UCSD-AML1 (cell line): ENCODE results near the gene DTX3L.
"Not testable (repeated sequence)": the region's sequence is repeated elsewhere in the genome, so short reads cannot be mapped to it uniquely, and the experiment has no call there.

Experiments used
- DNase-seq: peaks from one replicate; lab custom pipeline; 2025; ENCODE audit not compliant: unreplicated experiment; lab: John Stamatoyannopoulos, UW

Gene DTX3L

GRCh38 chr3:122560680-122561079, 3.5 kb upstream of the DTX3L start:
- DNase-seq, result no peak

DNA sequence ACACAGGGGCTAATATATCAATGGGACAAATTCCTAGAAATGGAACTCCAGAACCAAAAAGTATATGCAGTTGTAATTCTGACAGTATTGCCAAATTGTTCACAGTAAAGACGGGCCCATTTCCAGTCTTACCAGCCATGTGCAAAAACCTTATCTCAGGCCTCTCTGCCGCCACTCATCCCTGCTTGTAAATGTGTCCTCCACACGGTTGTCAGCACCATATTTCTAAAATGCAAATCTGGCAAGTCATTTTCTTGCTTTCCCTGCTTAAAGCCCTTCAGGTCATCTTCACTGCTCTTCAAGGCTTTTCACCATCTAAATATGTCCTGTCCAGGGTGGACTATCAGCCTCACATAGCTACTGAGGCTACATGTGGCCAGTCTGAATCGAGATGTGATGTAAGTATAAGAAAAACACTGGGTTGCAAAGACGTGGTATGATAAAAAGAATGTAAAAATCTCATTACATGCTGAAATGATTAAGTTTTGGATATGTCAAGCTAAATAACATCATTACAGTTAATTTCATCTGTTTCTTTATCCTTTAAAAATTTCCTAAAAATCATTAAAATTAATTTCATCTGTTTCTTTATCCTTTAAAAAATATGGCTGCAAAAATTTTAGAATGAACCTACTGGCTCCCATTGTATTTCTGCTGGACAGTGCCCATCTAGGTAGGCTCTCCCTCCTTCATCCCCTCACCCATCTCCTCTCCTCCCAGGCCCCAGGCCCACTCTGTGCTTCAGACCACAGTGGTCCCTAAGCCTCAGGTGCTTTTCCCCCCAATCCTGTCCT, 1.0 kb upstream of the DTX3L start:
- no peak for DNase-seq

DNA sequence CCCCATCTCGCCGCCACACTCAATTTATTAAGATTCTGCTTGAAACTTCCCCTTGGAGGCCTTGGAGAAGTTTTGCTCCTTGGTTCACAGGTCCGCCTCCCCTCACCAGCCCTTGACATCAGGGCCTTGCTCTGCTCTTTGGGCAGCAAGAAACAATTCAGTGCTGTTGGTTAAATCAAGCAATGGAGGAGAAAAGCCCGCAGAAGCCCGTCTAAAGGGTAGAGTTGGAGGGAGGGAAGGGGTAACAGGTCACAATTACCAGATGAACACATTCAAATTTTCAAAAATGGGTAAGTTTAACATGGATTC, 467 bp upstream of the DTX3L start:
- DNase-seq, result peak; percentile 23

- DNase-seq, result not testable (repeated sequence)
These were observed 4.0 kb downstream of the DTX3L start for GRCh38 chr3:122568131-122568530.

- DNase-seq, result no peak
These were observed 4.6 kb downstream of the DTX3L start for GRCh38 chr3:122568755-122569154.

GRCh38 chr3:122572940-122573412, 8.8 kb downstream of the DTX3L start:
- DNase-seq, result no peak

GRCh38 chr3:122576174-122576940, 12.2 kb downstream of the DTX3L start:
- no peak for DNase-seq

DNA sequence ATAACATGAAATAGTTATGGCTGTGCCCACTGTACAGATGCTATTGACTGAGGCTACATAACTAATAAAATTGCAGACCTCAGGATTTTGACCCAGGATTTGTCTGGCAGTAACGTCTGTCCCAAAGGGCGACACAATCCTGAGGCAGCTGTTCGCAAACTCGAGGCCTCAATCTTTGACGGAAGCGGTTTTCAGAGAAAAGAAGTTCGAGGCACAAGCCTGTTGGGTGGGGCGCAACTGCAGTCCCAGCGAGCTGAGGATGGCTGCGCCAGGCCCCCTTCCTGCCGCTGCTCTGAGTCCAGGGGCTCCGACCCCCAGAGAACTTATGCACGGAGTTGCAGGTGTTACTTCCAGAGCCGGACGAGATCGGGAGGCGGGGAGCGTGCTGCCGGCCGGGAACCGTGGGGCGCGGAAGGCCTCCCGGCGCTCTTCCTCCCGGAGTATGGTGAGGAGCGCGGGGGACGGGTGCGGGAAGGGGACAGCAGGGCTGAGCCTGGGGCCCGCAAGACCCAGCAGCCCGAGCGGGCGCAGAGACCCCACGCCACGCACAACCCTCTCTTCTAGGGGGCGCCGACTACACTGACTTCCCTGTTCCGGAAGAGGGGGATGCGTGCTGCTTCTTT, 13.4 kb downstream of the DTX3L start, which contains the start of gene PARP15:
Gene PARP15 (plus strand): TSS at position 242 of the 623 bp plus-strand sequence. CDS start 18 bp downstream, at position 260.
- DNase-seq, result no peak

DNA sequence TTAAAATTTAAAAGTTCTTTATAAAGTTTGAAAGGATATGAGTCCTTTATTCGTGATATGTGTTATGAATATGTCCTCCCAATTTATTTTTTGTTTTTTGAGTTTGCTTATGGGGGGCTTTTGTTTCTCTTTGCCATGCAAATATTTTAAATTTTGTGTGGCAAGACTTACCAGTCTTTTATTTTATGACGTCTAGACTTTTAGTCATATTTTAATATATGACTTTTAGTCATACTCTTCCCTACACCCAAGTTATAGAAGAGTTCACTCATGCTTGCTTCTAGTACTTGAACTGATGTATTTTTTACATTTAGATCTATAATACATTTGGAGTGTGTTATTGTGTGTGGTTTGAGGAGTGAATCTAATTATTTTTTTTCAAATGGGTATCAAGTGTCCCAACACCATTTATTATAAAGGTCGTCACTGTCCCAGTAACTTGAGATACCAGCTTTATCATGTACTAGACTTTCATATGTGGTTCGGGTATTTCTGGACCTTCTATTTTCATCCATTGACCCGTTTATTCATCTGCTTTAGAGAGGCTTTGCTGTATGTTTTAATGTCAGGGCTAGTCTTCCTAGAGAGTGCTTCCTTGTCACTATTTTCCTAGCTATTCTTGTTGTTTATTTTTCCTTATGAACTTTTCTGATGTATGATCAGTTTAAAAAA, 14.1 kb downstream of the DTX3L start:
- DNase-seq, result no peak

DNA sequence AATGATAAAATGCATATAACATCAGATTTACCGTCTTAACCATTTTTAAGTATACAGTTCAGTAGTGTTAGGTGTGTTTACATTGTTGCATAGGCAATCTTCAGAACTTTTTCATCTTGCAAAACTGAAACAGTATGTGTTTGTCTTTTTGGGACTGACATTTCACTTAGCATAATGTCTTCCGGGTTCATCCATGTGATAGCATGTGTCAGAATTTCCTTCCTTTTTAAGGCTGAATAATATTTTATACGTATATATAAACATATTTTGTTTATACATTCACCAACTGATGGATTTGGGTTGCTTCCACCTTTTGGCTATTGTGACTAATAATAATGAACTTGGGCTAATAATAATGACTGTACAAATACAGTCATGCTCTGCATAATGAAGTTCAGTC, 16.3 kb downstream of the DTX3L start:
- DNase-seq, result no peak

- no peak for DNase-seq
These were observed 17.5 kb downstream of the DTX3L start for GRCh38 chr3:122581622-122582021.

- DNase-seq, result no peak
These were observed 18.3 kb downstream of the DTX3L start for GRCh38 chr3:122582390-122582789.

DNA sequence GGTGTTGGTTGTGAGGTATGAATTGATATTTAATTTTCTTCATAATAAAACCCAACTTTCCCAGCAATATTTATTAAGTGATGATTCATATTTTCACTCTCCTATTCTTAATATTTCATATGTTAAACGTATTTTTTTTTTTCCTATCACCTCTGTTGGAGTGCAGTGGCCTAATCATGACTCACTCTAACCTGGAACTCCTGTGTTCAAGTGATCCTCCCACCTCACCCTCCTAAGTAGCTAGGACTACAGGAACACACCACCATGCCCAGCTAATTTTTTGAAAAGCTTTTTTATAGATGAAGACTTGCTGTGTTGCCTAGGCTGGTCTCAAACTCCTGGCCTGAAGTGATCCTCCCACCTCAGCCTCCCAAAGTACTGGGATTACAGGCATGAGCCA, 22.0 kb downstream of the DTX3L start:
- no peak for DNase-seq

GRCh38 chr3:122586773-122587485, 22.8 kb downstream of the DTX3L start:
- no peak for DNase-seq

DNA sequence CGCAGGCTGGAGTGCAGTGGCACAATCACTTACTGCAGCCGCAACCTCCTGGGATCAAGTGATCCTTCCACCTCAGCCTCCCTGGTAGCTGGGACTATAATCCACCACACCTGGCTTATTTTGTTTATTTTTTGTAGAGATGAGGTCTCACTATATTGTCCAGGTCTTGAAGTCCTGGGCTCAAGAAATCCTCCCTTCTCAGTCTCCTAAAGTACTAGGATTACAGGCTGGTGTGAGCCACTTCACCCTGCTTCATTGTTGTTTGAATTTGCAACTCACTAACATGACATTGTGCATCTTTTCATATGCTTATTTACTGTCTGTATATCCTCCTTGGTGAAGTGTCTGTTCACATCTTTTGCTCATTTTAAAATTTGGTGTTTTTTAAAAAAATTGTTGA, 23.4 kb downstream of the DTX3L start:
- no peak for DNase-seq

- no peak for DNase-seq
These were observed 25.2 kb downstream of the DTX3L start for GRCh38 chr3:122589297-122589696.

GRCh38 chr3:122590610-122591009, 26.5 kb downstream of the DTX3L start:
- DNase-seq, result no peak

GRCh38 chr3:122594025-122594424, 29.9 kb downstream of the DTX3L start:
- DNase-seq, result no peak

DNA sequence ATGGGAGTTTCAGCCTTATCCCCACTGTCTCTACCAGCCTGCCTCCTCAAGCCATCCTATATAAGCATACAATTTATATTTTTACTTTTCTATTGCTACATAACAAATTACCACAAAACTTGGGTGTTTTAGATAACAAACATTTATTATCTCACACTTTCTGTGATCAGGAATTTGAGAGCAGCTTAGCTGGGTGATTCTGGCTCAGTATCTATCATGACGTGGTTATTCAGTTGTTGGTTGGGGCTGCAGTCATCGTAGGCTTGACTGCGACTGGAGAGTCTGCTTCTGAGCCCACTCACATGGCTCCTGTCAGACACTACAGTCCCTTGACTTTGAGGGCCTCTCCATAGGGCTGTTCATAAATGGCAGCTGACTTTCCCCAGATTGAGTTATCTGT, 34.0 kb downstream of the DTX3L start:
- no peak for DNase-seq

DNA sequence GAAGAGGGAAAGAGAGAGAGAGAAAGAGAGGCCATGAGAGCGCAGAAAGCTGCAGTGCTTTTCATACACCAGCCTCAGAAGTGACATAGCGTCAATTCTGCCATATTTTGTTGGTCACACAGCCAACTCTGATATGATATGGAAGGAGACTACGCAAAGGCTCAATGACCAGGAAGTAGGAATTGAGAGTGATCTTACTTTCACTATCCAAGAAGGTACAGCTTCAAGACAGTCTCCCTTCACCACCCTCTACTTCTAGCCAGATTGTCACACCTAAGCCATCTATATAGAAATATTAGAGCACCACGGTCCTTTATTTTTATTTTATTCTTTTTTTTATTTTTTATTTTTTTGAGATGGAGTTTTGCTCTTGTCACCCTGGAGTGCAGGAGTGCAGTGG, 34.4 kb downstream of the DTX3L start:
- no peak for DNase-seq
